ENCODE data around the gene PLPPR2. TPM values are rescaled to one million over a fixed set of nuclear protein-coding genes. Genes with fewer than 3 reads are reported as not detected.

PLPPR2 gene
- total and polyA plus RNA-seq, 9 donors = 11.6 to 42.5 (median 31.3) TPM

DNA sequence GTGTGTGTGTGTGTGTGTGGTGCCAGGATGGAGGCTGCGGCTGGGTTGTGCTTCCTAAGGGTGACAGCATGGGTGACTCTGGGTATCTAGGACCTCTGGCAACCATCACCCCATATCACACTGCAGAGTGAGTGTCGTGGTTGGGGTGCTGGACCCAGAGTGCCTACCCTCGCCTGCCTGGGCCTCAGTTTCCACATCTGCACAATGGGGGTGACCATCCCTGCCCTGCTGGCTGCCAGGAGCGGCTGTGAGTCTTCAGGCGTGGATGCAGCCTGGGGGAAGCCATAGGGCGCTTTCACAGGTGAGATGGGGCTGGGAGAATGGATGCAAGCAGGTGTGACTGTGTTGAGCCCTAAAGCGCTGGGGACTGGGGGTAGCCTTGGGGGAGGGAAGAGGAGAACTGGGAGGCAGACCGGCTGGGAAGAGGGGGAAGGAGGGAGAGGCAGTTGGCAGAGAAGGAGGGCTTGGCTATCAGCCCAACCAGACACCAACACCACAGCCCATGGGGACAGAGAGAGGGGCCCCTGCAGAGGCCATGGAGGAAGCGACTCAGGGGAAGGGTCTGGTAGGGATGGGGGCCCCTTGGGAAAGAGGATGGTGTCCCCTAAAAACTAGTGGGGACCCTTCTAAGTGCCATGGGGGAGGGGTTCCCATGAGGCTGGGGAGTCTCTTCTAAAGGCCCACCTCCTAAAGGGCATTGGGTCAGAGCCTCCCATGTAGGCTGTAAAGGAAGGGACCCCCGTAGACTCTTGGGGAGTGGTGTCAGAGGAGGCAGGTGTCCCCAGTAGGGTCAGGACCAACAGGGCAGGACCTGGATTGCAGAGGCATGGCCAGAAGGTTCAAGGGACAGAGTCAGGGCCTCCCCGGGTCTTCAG, 1.7 kb downstream of the PLPPR2 start:
- TF ChIP-seq, protein P1, sequence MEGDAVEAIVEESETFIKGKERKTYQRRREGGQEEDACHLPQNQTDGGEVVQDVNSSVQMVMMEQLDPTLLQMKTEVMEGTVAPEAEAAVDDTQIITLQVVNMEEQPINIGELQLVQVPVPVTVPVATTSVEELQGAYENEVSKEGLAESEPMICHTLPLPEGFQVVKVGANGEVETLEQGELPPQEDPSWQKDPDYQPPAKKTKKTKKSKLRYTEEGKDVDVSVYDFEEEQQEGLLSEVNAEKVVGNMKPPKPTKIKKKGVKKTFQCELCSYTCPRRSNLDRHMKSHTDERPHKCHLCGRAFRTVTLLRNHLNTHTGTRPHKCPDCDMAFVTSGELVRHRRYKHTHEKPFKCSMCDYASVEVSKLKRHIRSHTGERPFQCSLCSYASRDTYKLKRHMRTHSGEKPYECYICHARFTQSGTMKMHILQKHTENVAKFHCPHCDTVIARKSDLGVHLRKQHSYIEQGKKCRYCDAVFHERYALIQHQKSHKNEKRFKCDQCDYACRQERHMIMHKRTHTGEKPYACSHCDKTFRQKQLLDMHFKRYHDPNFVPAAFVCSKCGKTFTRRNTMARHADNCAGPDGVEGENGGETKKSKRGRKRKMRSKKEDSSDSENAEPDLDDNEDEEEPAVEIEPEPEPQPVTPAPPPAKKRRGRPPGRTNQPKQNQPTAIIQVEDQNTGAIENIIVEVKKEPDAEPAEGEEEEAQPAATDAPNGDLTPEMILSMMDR (IDR thresholded peaks at IDR 0.05) = no peak
- TF ChIP-seq EP300 (IDR thresholded peaks at IDR 0.05) = no peak
- no peak for TF ChIP-seq POLR2A (IDR thresholded peaks at IDR 0.05)
- intact Hi-C loops (cut with DNase I) = no loop called here
- Histone ChIP-seq H3K27ac (no peak overlapping the region), H3K4me1 (ENCODE audit: insufficient read depth) (peaks cover 9% of the 10 kb centered on the region), H3K36me3 (no peaks in the 10 kb centered on the region), H3K27me3 (no peaks in the 10 kb centered on the region), H3K9me3 (no peaks in the 10 kb centered on the region), H3K4me3 (no peak overlapping the region)
- 78 to 80% (median 78%) methylated on average over 10 to 11 of the region's 11 CpGs for WGBS, 3 donors
- no peak for DNase-seq

DNA sequence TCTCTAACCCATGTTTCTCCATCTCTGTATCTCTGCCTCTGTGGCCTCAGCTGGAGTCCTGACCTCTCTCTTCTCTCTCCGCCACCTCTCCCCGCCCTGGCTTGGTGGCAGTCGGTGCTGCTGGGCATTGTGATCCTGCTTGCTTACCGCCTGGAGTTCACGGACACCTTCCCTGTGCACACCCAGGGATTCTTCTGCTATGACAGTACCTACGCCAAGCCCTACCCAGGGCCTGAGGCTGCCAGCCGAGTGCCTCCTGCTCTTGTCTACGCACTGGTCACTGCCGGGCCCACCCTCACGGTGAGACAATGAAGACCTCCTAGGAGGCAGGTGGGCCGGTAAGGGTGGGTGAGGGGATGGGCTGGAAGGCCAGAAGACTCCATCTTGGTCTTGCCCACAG, 4.2 kb downstream of the PLPPR2 start:
- H3K27me3 ChIP-seq = no peaks in the 10 kb centered on the region
- H3K4me3 ChIP-seq = no peak overlapping the region
- TF ChIP-seq, protein P1 (IDR thresholded peaks at IDR 0.05) = no peak
- no peak for TF ChIP-seq EP300 (IDR thresholded peaks at IDR 0.05)
- no peak for TF ChIP-seq POLR2A (IDR thresholded peaks at IDR 0.05)
- no peak overlapping the region for H3K27ac ChIP-seq
- H3K4me1 ChIP-seq (ENCODE audit: insufficient read depth) = peaks cover 9% of the 10 kb centered on the region
- DNase-seq = no peak
- no peaks in the 10 kb centered on the region for H3K36me3 ChIP-seq
- WGBS, 3 donors = 84 to 87% (median 87%) methylated on average over 11 of the region's 11 CpGs
- no peaks in the 10 kb centered on the region for H3K9me3 ChIP-seq
- intact Hi-C loops (cut with DNase I) = no loop called here

DNA sequence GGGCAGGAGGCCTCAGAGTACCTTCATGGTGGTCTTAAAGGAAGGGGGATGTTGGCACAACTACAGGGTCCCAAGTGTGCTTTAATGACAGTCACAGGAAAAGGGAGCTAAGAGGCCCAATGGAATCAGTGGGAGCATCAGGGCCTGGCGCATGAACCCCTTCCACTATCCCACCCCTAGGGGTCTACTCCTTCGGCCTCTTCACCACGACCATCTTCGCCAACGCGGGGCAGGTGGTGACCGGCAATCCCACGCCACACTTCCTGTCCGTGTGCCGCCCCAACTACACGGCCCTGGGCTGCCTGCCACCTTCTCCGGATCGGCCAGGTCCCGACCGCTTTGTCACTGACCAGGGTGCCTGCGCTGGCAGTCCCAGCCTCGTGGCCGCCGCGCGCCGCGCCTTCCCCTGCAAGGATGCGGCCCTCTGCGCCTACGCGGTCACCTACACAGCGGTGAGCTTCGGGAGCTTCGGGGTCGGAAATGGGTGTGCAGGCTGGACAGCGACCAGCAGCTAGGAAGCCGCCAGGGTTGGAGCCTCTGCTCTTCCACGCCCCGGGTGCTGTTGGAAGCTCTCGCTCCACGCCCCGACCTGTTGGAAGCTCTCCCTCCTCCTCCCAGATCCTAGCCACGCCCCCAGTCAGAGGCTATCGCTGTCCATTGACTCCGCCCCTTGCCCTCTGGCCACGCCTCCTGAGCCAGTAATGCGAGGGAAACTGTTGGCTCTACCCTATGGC, 6.0 kb downstream of the PLPPR2 start:
- WGBS, 3 donors = 74 to 76% (median 75%) methylated on average over 43 of the region's 43 CpGs
- Histone ChIP-seq H3K27ac (no peak overlapping the region), H3K4me1 (ENCODE audit: insufficient read depth) (peaks cover 3% of the 10 kb centered on the region), H3K27me3 (no peaks in the 10 kb centered on the region), H3K36me3 (no peaks in the 10 kb centered on the region), H3K4me3 (no peak overlapping the region), H3K9me3 (no peaks in the 10 kb centered on the region)
- intact Hi-C loops (cut with DNase I) = no loop called here
- no peak for TF ChIP-seq EP300 (IDR thresholded peaks at IDR 0.05)
- TF ChIP-seq, protein P1 (IDR thresholded peaks at IDR 0.05) = no peak
- TF ChIP-seq POLR2A (IDR thresholded peaks at IDR 0.05) = no peak
- no peak for DNase-seq

DNA sequence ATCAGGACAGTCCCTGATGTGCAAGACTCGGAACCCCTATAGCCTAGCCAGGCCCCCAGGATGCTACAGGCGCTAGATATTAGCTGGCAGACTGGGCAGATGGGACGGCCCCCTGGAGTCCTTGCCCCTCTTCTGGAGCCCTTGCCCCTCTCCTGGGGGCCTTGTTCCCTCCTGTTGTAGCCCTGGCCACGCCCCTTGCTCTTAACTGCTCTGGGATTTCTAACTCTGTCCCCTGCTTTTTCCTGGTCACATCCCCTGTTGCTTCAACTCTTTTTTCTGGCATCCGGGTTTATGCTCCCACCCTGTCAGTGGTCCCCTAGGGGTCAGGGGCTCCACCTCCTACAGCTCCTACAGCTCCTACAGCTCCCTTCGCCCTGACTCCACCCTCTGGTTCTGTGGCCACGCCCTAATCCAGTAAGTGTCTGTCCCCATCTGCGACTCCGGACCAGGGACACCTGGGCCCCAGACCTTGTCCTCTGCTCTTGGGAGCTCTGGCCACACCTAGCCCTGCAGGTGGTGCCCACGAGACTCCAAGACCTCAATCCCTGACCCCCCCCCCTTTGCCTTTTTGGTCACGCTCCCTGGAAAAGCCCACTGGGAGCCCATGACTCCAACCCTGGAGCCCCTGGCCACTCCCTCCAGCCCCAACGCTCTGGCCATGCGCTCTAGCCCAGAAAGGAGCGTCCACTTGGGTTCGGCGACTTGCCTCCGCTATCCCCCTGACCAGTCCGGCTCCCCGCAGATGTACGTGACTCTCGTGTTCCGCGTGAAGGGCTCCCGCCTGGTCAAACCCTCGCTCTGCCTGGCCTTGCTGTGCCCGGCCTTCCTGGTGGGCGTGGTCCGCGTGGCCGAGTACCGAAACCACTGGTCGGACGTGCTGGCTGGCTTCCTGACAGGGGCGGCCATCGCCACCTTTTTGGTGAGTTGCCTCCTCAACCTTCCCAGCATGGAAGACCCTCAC, 6.8 kb downstream of the PLPPR2 start:
- WGBS, 3 donors = 84 to 87% (median 85%) methylated on average over 35 of the region's 35 CpGs
- no peaks in the 10 kb centered on the region for H3K27me3 ChIP-seq
- H3K4me3 ChIP-seq = no peak overlapping the region
- TF ChIP-seq EP300 (IDR thresholded peaks at IDR 0.05) = no peak
- TF ChIP-seq POLR2A (IDR thresholded peaks at IDR 0.05) = no peak
- TF ChIP-seq, protein P1 (IDR thresholded peaks at IDR 0.05) = no peak
- no peak for DNase-seq
- H3K4me1 ChIP-seq (ENCODE audit: insufficient read depth) = no peaks in the 10 kb centered on the region
- no peak overlapping the region for H3K27ac ChIP-seq
- no peaks in the 10 kb centered on the region for H3K36me3 ChIP-seq
- intact Hi-C loops (cut with DNase I) = no loop called here
- H3K9me3 ChIP-seq = no peaks in the 10 kb centered on the region

All from ovary (tissue), 9 donors.